A172 (cell line): ENCODE results near the gene PSMC5. TPM values are rescaled to one million over a fixed set of nuclear protein-coding genes. Genes with fewer than 3 reads are reported as not detected.
A peak's percentile ranks its signal among the peaks of the same experiment; 100 is the strongest.
"Not testable (repeated sequence)": the region's sequence is repeated elsewhere in the genome, so short reads cannot be mapped to it uniquely, and the experiment has no call there.

Source experiments
- DNase-seq: peaks from one replicate; pipeline ENCODE4 v3.0.0-alpha.2; 2015; ENCODE audit warnings: low spot score
- total RNA-seq: library from RNA; depleted of rRNA; stranded (reverse); fragments of >200 nt; shearing (Covaris generic); gene quantifications from 2 replicates; pipeline ENCODE4 v1.2.3, GENCODE V29; 2014; rRNA removed

PSMC5 gene
- total RNA-seq = 51.2 and 69.5 TPM in 2 replicates

DNA sequence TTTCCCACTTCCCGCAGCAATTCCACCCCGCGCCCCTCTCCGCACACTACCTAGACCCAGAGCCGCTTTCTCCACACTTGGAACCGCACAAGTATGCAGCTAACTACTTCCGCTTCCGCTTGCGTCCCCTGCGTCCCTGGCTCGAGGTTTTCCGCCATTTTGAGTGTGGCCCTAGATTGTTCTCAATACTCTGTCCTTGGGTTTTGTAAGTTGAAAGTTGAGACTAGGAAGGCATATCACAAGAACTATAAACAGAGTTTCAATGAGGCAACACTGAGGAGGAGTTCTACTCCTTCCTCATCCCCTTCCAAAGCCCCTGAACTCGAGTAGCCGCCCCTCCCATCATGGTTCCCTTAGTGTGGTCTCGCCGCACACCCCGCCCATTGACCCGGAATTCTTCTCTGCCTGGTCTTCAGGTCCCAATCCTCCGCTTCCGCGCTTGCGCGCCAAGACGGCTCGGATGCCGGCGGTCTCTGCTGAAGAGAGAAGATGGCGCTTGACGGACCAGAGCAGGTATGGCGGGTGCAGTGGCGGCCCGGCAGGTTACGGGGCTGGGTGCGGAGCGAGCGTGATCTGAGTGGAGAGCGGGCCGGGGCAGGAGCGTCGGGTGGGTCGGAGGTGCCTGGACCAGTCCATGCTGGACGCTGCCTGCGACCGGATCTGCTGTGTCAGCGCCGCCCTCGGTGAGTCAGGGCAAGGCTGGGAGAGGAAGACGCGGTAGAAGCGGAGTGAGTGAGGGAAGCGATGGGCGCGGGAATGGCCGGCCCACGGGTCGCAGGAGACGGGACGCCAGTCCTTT lies at the start of gene PSMC5, which contains the start of gene FTSJ3:
TSS of gene PSMC5 (plus strand) at position 430 of the 799 bp plus-strand sequence. CDS start at position 490, 60 bp downstream.
TSS of gene FTSJ3 (minus strand) at position 662 of the 799 bp plus-strand sequence. CDS start 761 bp downstream, outside the sequence.
- peak; percentile 94 for DNase-seq

DNA sequence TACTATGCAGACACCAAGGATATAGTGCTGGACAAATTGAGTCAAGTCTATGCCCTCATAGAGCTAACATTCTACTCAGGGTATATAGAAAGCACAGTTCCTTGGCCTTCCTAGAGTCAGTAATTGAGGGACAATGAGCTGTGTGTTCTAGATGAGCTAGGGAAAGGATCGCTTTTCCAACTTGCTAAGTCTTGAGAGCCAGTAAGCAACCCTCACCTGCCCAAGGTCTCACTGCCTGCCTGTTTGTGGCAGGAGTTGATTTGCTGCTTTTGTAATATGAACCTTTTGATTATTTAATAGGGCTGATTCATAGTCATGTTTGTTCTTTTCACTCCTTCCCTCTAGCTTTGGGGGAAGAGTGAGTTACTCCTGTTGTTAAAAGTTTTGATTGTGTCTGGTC lies 46.7 kb upstream of the PSMC5 start:
- DNase-seq = no peak

DNA sequence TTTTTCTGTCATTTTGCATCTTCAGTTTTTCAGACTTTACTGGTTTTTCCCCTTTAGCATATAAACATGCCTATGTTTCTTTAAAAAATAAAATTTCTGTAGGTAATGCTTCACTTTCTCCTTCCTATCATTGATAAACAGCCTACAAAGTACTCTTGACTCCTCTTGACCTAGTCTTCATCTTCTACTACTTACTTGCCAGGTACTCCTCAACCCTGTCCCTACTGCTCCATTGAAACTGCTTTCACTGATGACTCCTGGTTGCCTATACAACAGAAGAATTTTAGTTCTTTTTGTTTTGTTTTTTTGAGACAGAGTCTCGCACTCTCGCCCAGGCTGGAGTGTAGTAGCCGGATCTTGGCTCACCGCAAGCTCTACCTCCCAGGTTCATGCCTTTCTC lies 46.3 kb upstream of the PSMC5 start:
- no peak for DNase-seq

DNA sequence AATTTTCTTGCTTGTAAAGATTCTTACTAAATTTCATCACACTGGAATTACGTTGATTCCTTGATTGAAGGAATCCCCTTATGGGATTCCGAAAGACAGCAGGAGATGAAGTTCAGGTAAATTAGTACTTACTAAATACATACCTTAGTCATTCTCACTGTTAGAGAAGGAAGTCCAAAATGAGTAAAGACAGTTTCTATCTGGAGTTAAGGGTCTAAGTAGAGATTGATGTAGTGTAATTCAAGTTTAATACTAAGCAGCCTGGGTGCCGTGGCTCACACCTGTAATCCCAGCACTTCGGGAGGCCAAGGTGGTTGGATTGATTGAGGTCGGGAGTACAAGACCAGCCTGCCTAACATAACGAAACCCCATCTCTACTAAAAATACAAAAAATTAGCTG lies 43.7 kb upstream of the PSMC5 start:
- no peak for DNase-seq

DNA sequence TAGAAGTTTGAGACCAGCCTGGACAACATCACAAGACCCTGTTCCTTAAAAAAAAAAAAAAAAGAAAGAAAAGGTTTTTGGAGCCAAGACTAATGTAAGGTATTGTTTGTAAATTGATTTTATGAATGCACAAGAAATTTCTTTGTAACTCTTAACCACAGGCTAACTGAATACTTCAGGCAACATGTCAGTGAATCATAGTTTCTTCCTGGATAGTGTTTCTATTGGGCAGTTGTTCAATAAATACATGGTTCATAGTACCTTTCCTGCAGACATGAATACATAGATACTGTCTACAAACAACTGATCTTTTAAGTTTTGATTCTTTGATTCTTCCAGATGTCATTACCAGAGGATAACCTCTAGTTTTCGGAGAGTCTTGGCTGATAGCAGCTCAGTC lies 41.7 kb upstream of the PSMC5 start:
- DNase-seq = no peak

DNA sequence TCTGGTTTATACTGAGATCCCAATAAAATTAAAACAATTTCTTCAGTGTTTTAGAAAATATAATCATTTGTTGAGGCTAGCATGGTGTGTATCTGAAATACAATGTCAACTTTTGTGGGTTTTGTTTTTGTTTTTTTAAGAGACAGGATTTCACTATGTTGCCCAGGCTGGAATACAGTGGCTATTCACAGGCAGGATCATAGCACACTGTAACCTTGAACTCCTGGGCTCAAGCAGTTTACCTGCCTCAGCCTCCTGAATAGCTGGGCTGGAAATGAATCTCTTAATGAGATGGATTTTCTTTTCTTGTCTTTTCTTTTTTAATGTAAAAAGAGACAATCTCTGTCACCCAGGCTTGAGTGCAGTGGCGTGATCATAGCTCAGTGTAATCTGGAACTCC lies 41.1 kb upstream of the PSMC5 start:
- no peak for DNase-seq

DNA sequence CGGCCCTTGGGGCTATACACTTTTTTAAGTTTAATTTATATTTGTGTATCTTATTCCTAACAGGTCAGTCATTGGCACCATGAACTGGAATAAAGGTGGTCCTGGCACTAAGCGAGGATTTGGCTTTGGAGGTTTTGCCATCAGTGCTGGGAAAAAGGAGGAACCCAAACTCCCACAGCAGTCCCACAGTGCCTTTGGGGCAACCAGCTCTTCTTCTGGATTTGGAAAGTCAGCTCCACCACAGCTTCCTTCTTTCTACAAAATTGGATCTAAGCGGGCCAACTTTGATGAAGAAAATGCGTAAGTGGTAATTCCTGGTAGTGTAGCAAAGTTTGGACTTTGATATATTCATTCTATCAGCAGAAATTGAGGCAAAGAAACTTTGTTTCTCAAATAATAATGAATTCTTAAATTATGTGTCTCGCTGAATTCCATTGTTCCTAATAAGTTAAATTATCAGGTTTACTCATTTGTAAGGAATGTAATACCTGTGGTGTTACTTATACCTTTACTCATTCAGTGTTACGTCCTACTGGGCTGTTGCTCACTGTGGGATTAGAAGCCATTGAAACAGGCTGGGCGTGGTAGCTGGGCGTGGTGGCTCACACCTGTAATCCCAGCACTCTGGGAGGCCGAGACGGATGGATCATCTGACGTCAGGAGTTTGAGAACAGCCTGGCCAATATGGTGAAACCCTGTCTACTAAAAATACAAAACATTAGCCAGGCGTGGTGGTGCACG lies 40.1 kb upstream of the PSMC5 start:
- no peak for DNase-seq

DNA sequence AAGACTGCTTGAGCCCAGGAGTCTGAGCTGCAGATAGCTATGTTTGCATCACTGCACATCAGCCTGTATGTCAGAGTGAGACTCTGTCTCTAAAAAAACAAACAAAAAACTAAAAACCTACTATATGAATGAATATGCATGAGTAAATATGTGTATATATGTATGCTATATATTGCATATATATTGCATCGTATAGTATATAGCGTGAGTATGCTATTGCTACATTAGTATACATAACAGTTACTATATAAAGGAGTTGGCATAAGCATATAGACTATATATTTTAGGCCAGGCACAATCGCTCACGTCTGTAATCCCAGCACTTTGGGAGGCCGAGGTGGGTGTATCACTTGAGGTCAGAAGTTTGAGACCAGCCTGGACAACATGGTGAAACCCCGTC lies 37.2 kb upstream of the PSMC5 start:
- DNase-seq = no peak

DNA sequence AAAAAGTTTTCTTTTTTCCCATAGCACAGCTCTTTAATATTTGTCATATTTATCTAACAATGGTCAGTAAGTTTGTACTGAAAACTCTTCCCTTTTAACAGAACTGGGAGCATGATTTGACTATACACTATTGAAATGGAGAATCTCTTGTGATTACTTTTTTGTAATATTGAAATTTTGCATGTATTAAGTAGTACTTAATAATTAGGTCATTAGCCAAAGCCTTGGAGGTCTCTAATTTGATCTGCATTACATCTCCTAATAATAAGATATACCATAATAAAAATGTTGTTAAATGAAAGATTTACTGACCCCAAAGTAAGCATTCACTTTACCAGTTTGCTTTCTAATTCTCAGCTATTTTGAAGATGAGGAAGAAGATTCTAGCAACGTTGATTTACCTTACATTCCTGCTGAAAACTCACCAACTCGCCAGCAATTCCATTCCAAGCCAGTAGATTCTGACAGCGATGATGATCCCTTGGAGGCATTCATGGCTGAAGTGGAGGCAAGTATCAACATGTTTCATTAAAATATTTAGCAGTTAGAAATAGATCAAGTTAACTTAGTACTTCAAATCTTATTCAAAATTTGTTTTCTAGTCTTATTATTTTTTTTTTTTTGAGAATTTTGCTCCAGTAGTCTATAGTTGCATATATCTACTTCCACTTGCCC lies 35.0 kb upstream of the PSMC5 start:
- no peak for DNase-seq

DNA sequence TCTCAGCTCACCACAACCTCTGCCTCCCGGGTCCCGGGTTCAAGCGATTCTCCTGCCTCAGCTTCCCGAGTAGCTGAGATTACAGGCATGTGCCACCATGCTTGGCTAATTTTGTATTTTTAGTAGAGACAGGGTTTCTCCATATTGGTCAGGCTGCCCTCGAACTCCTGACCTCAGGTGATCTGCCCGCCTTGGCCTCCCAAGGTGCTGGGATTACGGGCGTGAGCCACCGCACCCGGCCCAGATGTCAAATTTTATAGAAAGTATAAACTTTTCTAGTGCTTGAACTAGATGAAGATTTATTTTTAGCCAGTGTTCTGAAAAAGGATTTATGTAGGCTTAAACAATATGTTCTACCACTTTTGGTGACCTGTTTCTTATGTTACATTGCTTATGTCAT lies 30.9 kb upstream of the PSMC5 start:
- not testable (repeated sequence) for DNase-seq

DNA sequence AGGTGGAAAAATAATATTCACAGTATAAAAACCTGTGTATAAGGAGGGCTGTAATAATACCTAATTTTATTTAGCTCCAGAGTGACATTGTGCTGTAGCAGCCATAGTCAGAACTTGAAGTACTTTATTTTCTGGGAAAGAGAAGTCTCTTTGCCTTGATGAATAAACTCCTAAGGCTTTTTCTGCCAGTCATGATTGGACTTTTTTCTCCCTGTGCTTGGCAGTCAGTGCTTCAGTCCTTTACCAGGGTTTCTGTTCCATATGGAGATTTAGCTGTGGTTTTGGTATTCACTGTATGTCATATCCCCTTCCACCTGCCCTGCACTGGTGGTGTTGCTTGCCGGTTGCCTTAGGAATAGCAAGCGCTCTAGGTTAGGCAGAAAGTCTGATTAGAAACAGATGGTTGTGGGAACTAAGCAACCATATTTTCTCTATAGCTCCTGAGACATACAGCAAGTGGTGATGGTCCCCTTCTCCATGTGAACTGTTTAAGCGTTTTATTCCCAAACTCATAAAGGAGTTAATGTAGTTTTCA lies 28.6 kb upstream of the PSMC5 start:
- no peak for DNase-seq

DNA sequence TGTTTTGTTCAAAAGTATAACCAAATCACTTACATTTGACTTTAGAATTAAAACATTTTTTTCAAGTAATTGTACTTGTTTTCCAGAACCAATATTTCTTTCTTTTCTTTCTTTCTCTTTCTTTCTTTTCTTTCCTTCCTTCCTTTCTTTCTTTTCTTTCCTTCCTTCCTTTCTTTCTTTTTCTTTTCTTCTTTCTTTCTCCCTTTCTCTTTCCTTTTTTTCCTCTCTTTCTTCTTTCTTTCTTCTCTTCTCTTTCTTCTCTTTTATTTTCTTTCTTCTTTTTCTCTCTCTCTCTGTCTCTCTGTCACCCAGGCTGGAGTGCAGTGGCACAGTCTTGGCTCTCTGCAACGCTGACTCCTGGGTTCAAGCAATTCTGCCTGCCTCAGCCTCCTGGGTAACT lies 26.4 kb upstream of the PSMC5 start:
- no peak for DNase-seq

DNA sequence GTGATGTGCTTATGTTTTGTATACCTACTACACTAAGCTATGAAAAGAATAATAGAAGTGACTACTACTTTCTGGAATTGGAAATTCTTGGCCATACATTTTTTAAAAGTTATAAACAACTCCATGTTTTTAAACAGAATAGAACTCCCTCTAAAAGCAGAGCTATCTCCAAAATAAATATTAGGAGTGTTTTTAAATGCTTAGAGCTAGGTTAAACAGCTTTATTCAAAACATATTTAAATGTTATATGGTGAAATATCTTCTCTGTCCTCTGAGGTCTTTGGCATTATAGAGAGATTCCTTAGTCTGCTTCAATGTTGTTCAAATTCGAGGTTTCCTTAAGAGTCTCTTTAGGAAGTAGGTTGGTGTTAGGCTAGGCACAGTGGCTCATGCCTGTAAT lies 22.9 kb upstream of the PSMC5 start:
- DNase-seq = no peak

DNA sequence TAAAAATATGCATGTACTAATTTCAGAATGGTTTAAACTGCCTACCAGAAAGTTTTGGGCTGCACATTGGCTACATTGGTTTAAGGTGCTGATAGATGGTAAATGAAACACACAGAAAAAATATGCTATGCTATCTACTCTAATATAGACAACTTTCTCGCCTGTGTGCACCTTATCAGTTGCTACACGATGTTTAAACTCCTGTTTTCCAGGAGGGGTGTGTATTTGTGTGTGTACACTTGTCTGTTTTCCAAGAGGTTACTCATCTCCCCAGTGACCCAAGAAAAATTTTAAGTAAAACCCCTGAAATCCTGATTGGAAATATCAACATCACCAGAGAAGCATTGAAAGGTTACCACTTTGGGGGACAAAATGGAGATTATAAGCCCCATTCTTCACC lies 21.6 kb upstream of the PSMC5 start:
- no peak for DNase-seq

DNA sequence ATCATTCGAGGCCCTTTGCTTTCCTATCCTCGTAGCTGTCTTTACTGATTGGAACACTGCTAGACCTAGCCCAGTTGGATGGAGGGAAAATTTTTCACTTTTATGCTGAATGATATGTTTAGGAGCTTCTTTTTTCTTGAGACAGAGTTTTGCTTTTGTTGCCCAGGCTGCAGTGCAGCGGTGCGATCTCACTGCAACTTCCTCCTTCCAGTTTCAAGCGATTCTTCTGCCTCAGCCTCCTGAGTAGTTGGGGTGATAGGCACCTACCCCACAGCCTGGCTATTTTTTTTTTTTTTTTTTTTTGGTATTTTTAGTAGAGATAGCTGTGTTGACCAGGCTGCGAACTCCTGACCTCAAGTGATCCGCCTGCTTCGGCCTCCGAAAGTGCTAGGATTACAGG lies 17.3 kb upstream of the PSMC5 start:
- DNase-seq = no peak

DNA sequence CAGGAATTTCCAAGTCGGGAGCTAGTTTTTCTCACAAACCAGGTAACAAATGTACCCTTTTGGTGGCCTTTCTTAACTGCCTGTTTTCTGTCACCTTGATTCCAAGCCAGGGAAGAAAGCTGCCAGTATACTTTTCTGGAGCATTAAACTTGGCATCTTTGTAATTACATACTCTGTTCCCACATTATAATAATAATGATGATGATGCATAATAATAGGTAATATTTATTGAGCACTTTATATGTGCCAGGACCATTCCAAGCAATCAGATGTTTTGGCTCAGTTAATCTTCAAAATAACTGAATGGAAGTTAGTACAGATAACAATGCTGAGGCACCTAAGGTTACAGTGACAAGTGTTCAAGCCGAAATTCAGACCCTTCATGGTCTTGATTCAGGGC lies 11.1 kb upstream of the PSMC5 start:
- no peak for DNase-seq

DNA sequence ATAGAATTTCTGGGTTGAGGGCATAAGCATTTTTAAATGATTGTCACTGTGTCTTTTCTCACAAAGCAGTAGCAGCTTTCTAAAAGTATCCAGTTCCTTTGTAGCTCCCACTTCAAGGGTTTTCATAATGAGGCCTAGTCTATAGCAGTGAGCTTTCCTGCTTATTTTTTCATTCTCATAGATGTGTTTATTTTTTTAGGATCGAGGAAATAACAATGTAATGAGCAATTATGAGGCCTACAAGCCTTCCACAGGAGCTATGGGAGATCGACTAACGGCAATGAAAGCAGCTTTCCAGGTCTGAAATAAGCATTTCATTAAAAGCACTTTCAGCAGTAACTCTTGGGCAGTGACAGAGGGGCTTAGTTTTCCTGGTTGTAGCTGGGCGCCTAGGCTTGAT lies 10.6 kb upstream of the PSMC5 start:
- no peak for DNase-seq

DNA sequence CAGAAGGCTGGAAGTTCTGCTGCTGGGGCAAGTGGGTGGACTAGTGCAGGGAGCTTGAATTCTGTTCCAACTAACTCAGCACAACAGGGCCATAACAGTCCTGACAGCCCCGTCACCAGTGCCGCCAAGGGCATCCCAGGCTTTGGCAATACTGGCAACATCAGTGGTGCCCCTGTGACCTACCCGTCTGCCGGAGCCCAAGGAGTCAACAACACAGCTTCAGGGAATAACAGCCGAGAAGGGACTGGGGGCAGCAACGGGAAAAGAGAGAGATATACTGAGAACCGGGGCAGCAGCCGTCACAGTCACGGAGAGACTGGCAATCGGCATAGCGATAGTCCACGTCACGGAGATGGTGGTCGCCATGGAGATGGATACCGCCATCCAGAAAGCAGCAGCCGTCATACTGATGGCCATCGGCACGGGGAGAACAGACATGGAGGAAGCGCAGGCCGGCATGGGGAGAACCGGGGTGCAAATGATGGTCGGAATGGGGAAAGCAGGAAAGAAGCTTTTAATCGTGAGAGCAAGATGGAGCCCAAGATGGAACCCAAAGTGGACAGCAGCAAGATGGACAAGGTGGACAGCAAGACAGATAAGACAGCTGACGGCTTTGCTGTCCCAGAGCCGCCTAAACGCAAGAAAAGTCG lies 9.4 kb upstream of the PSMC5 start:
- no peak for DNase-seq

DNA sequence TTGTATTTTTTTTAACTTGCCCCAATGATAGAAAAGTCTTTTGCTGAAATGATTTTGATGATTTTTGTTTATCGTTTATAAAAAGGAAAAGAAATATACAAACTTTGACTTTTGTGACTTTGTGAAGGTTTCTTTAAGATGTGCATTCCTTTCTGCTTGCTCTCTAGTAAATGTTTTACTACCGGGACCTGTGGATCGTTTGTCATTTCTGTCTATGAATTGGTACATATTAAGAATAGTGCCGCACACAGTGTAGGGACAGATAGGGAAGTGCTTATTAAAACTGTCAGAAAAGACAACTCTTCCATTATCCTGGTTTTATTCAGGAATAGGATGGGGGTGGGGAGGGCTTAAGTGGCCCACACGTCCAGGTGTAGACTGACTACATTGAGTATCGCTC lies 8.1 kb upstream of the PSMC5 start:
- no peak for DNase-seq

DNA sequence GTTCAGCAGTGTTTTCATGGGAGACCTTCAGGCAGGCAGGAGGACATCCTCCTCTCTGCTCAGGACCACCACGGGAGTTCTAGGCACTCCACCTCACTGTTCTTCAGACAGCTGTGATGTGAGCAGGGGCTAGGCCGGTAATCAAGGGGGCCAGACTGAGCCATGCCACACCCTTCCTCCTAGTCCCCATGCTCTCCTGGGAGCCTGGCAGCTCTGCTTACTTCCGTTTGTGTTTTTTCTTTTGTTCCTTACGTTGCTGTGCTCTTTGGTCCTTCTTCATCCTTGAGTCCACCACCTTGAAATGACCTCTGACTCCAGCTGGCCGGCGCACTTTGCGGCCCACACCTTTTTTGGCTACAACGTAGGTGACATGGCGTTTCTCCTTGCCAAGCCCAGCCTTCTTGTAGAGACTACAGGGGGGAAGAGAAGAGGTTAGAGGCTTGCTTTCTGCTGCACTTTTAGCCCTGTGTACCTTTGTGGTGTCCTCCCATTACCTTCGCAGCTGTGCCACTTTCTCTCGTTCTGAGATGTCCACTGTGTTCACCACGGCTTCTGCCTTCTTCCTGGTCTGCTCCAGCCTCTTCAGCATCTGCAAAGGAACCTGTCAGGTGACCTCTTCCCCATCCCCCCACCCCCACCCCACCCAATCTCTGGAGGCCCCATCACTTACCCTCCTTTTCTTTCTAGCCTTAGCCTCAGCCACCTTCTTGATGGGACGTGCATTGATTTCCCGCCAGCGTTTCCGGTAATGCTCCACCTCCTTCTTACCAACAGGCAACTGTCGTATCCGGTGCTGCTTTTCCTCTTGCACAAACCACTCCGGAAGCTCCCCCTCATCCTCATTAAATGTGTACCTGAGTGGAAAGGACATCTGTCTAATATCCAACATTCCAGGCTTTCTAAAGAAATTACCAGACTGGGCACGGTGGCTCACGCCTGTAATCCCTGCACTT lies 7.4 kb upstream of the PSMC5 start:
- DNase-seq = no peak
